ENCODE results near the gene NSD1. TPM values are rescaled to one million over a fixed set of nuclear protein-coding genes. Genes with fewer than 3 reads are reported as not detected.

Gene NSD1
- total and polyA plus RNA-seq, 7 experiments from 2014 or later: 57.0 to 126 (median 114) TPM

DNA sequence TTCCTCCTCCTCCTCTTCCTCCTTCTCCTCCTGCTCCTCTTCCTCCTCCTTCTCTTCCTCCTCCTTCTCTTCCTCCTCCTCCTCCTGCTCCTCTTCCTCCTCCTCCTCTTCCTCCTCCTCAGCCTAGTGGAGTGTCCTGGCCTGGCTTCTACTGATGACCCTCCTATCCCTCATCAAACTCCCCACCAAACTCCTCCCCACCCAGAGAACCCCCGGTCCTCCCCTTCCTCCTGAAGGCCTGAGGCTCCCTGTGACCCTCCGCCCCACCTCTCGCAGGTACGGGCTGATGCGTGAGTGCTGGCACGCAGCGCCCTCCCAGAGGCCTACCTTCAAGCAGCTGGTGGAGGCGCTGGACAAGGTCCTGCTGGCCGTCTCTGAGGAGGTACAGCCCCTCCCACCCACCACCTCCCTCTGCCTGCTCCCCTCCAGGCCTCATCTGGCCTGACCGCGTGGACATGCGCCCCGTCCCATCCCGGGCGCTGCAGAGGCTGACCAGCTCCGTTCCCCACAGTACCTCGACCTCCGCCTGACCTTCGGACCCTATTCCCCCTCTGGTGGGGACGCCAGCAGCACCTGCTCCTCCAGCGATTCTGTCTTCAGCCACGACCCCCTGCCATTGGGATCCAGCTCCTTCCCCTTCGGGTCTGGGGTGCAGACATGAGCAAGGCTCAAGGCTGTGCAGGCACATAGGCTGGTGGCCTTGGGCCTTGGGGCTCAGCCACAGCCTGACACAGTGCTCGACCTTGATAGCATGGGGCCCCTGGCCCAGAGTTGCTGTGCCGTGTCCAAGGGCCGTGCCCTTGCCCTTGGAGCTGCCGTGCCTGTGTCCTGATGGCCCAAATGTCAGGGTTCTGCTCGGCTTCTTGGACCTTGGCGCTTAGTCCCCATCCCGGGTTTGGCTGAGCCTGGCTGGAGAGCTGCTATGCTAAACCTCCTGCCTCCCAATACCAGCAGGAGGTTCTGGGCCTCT is 36.3 kb upstream of the NSD1 start:
- no peak for DNase-seq
- ATAC-seq: no peak
- intact Hi-C loops (cut with micrococcal nuclease): no loop called here
- Histone ChIP-seq H3K4me1 (ENCODE audit: control insufficient read depth in 2 of 2, insufficient read depth in 2 of 2, low read length in 2 of 2) (no peaks in the 10 kb centered on the region), H3K4me3 (ENCODE audit: low read length) (no peak overlapping the region), H3K36me3 (ENCODE audit: control insufficient read depth in 2 of 3, insufficient read depth in 3 of 3, low read length in 3 of 3) (no peaks in the 10 kb centered on the region), H3K27ac (ENCODE audit: low read depth, low read length) (no peak overlapping the region), H3K9me3 (ENCODE audit: control insufficient read depth in 2 of 3, low read length in 3 of 3) (no peaks in the 10 kb centered on the region), H3K27me3 (ENCODE audit: control insufficient read depth in 2 of 2, insufficient read depth in 2 of 2, low read length in 2 of 2) (no peaks in the 10 kb centered on the region)
- Mint-ChIP-seq H3K27ac (no peak overlapping the region), H3K4me1 (peaks cover 0 to 2% (median 0%) of the 10 kb centered on the region in 7 donors), H3K4me3 (no peak overlapping the region), H3K9me3 (no peaks in the 10 kb centered on the region), H3K27me3 (peaks cover 0 to 8% (median 0%) of the 10 kb centered on the region in 5 donors), H3K36me3 (no peaks in the 10 kb centered on the region)
- ChIA-PET POLR2A (no interaction called here), CTCF (interaction anchor here (0.6 kb wide), 1 partner anchor 48 kb away, joined by 3 read pairs; no protein-coding TSS in a partner anchor)

- no peaks in the 10 kb centered on the region for H3K9me3 ChIP-seq (ENCODE audit: control insufficient read depth in 2 of 3, low read length in 3 of 3)
- no peaks in the 10 kb centered on the region for H3K36me3 ChIP-seq (ENCODE audit: control insufficient read depth in 2 of 3, insufficient read depth in 3 of 3, low read length in 3 of 3)
- Mint-ChIP-seq H3K4me3 (no peak overlapping the region), H3K27ac (no peak overlapping the region), H3K4me1 (peaks cover 0 to 2% (median 0%) of the 10 kb centered on the region in 7 donors), H3K27me3 (peaks cover 0 to 8% (median 0%) of the 10 kb centered on the region in 5 donors), H3K9me3 (no peaks in the 10 kb centered on the region), H3K36me3 (no peaks in the 10 kb centered on the region)
- intact Hi-C loops (cut with micrococcal nuclease): no loop called here
- no peaks in the 10 kb centered on the region for H3K27me3 ChIP-seq (ENCODE audit: control insufficient read depth in 2 of 2, insufficient read depth in 2 of 2, low read length in 2 of 2)
- CTCF ChIA-PET: interaction anchor here (0.6 kb wide), 1 partner anchor 49 kb away, joined by 3 read pairs; no protein-coding TSS in a partner anchor
- H3K4me1 ChIP-seq (ENCODE audit: control insufficient read depth in 2 of 2, insufficient read depth in 2 of 2, low read length in 2 of 2): no peaks in the 10 kb centered on the region
- DNase-seq (no peak), ATAC-seq (no peak)
- no peak overlapping the region for H3K4me3 ChIP-seq (ENCODE audit: low read length)
- POLR2A ChIA-PET: no interaction called here
- H3K27ac ChIP-seq (ENCODE audit: low read depth, low read length): no peak overlapping the region
These were observed 35.5 kb upstream of the NSD1 start for GRCh38 chr5:177098120-177098469.

DNA sequence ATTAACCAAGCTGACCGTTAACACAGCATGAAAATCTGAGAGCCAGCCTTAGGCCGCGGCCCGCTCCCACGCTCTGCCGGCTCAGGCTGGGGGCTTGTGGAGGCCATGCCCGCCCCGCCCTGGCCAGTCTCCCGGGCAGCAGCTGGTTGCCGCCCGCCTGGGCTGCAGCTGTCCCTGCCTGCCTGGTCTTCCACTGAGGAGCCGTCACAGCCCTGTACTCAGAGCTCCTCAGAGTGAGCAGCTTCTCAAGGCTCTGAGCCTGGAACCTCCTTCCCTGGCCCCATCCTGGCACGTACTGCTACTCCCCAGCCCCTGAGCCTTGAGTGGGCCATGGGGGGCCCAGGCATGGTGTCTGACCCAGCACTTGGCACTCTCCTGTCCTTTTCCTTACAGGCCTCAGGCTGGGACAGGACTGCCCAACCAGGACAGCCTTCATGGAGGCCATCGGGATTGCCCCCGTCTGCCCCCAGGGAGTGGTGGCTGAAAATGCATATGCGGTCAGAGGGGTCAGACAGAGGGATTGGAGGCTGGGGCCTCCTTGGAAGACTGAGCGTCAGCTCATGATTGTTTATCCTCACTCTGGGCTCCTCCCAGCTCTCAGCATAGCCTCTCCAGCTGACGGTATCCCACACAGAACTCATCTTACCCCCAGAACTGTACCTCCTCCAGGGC is 35.0 kb upstream of the NSD1 start:
- Histone ChIP-seq H3K4me1 (ENCODE audit: control insufficient read depth in 2 of 2, insufficient read depth in 2 of 2, low read length in 2 of 2) (no peaks in the 10 kb centered on the region), H3K36me3 (ENCODE audit: control insufficient read depth in 2 of 3, insufficient read depth in 3 of 3, low read length in 3 of 3) (no peaks in the 10 kb centered on the region), H3K27ac (ENCODE audit: low read depth, low read length) (no peak overlapping the region), H3K27me3 (ENCODE audit: control insufficient read depth in 2 of 2, insufficient read depth in 2 of 2, low read length in 2 of 2) (no peaks in the 10 kb centered on the region), H3K4me3 (ENCODE audit: low read length) (no peak overlapping the region), H3K9me3 (ENCODE audit: control insufficient read depth in 2 of 3, low read length in 3 of 3) (no peaks in the 10 kb centered on the region)
- intact Hi-C loops (cut with micrococcal nuclease): no loop called here
- Mint-ChIP-seq H3K4me3 (no peak overlapping the region), H3K27ac (no peak overlapping the region), H3K27me3 (peaks cover 0 to 8% (median 0%) of the 10 kb centered on the region in 5 donors), H3K36me3 (no peaks in the 10 kb centered on the region), H3K4me1 (peaks cover 0 to 2% (median 0%) of the 10 kb centered on the region in 7 donors), H3K9me3 (no peaks in the 10 kb centered on the region)
- ATAC-seq: no peak
- ChIA-PET POLR2A (no interaction called here), CTCF (no interaction called here)
- DNase-seq: no peak

- H3K4me3 Mint-ChIP-seq: no peak overlapping the region
- Histone ChIP-seq H3K9me3 (ENCODE audit: control insufficient read depth in 2 of 3, low read length in 3 of 3) (no peaks in the 10 kb centered on the region), H3K36me3 (ENCODE audit: control insufficient read depth in 2 of 3, insufficient read depth in 3 of 3, low read length in 3 of 3) (no peaks in the 10 kb centered on the region), H3K27me3 (ENCODE audit: control insufficient read depth in 2 of 2, insufficient read depth in 2 of 2, low read length in 2 of 2) (no peaks in the 10 kb centered on the region), H3K27ac (ENCODE audit: low read depth, low read length) (no peak overlapping the region), H3K4me3 (ENCODE audit: low read length) (no peak overlapping the region), H3K4me1 (ENCODE audit: control insufficient read depth in 2 of 2, insufficient read depth in 2 of 2, low read length in 2 of 2) (no peaks in the 10 kb centered on the region)
- no peak for DNase-seq
- intact Hi-C loops (cut with micrococcal nuclease): no loop called here
- no peak overlapping the region for H3K27ac Mint-ChIP-seq
- H3K9me3 Mint-ChIP-seq: no peaks in the 10 kb centered on the region
- CTCF ChIA-PET: no interaction called here
- H3K4me1 Mint-ChIP-seq: peaks cover 0 to 2% (median 0%) of the 10 kb centered on the region in 7 donors
- POLR2A ChIA-PET: no interaction called here
- H3K36me3 Mint-ChIP-seq: no peaks in the 10 kb centered on the region
- no peak for ATAC-seq
- peaks cover 0 to 15% (median 0%) of the 10 kb centered on the region in 5 donors for H3K27me3 Mint-ChIP-seq
These were observed 34.0 kb upstream of the NSD1 start for GRCh38 chr5:177099422-177100093.

- Mint-ChIP-seq H3K36me3 (no peaks in the 10 kb centered on the region), H3K4me3 (no peak overlapping the region), H3K4me1 (peaks cover 0 to 2% (median 0%) of the 10 kb centered on the region in 7 donors), H3K27me3 (peaks cover 0 to 15% (median 0%) of the 10 kb centered on the region in 5 donors), H3K27ac (no peak overlapping the region), H3K9me3 (no peaks in the 10 kb centered on the region)
- ATAC-seq (no peak), DNase-seq (no peak)
- no peaks in the 10 kb centered on the region for H3K9me3 ChIP-seq (ENCODE audit: control insufficient read depth in 2 of 3, low read length in 3 of 3)
- H3K27me3 ChIP-seq (ENCODE audit: control insufficient read depth in 2 of 2, insufficient read depth in 2 of 2, low read length in 2 of 2): no peaks in the 10 kb centered on the region
- ChIA-PET POLR2A (no interaction called here), CTCF (no interaction called here)
- no peak overlapping the region for H3K27ac ChIP-seq (ENCODE audit: low read depth, low read length)
- no peaks in the 10 kb centered on the region for H3K4me1 ChIP-seq (ENCODE audit: control insufficient read depth in 2 of 2, insufficient read depth in 2 of 2, low read length in 2 of 2)
- H3K4me3 ChIP-seq (ENCODE audit: low read length): no peak overlapping the region
- no peaks in the 10 kb centered on the region for H3K36me3 ChIP-seq (ENCODE audit: control insufficient read depth in 2 of 3, insufficient read depth in 3 of 3, low read length in 3 of 3)
- intact Hi-C loops (cut with micrococcal nuclease): no loop called here
These were observed 32.9 kb upstream of the NSD1 start for GRCh38 chr5:177100714-177101121.

GRCh38 chr5:177103523-177104253 is 29.9 kb upstream of the NSD1 start:
- Histone ChIP-seq H3K27ac (ENCODE audit: low read depth, low read length) (no peak overlapping the region), H3K9me3 (ENCODE audit: control insufficient read depth in 2 of 3, low read length in 3 of 3) (no peaks in the 10 kb centered on the region), H3K27me3 (ENCODE audit: control insufficient read depth in 2 of 2, insufficient read depth in 2 of 2, low read length in 2 of 2) (no peaks in the 10 kb centered on the region), H3K4me1 (ENCODE audit: control insufficient read depth in 2 of 2, insufficient read depth in 2 of 2, low read length in 2 of 2) (no peaks in the 10 kb centered on the region), H3K36me3 (ENCODE audit: control insufficient read depth in 2 of 3, insufficient read depth in 3 of 3, low read length in 3 of 3) (no peaks in the 10 kb centered on the region), H3K4me3 (ENCODE audit: low read length) (no peak overlapping the region)
- H3K36me3 Mint-ChIP-seq: no peaks in the 10 kb centered on the region
- H3K9me3 Mint-ChIP-seq: no peaks in the 10 kb centered on the region
- intact Hi-C loops (cut with micrococcal nuclease): no loop called here
- no peak overlapping the region for H3K4me3 Mint-ChIP-seq
- no peak overlapping the region for H3K27ac Mint-ChIP-seq
- H3K4me1 Mint-ChIP-seq: no peaks in the 10 kb centered on the region
- ATAC-seq: no peak
- ChIA-PET POLR2A (no interaction called here), CTCF (no interaction called here)
- DNase-seq: no peak
- peaks cover 0 to 15% (median 0%) of the 10 kb centered on the region in 5 donors for H3K27me3 Mint-ChIP-seq

Measured in naive thymus-derived CD4-positive, alpha-beta T cell (primary cell).